Endothelial cell (in vitro differentiated cells): ENCODE results near the gene SCT. TPM values are rescaled to one million over a fixed set of nuclear protein-coding genes. Genes with fewer than 3 reads are reported as not detected.

Experiments used
- DNase-seq: peaks from one replicate; pipeline ENCODE4 v3.0.0; 2021; ENCODE audit warnings: low spot score
- H3K27ac Mint-ChIP-seq: one replicate; pipeline ENCODE4 v1.8.0; 2021; ENCODE audit warnings: mixed read lengths, inconsistent platforms; ENCODE audit not compliant: unreplicated experiment
- H3K27me3 Mint-ChIP-seq: one replicate; pipeline ENCODE4 v1.8.0; 2021; ENCODE audit warnings: mild to moderate bottlenecking, moderate library complexity, mixed read lengths, inconsistent platforms; ENCODE audit not compliant: unreplicated experiment
- H3K36me3 Mint-ChIP-seq: one replicate; pipeline ENCODE4 v1.8.0; 2021; ENCODE audit warnings: mild to moderate bottlenecking, low read depth, mixed read lengths, inconsistent platforms; ENCODE audit not compliant: unreplicated experiment
- H3K4me1 Mint-ChIP-seq: one replicate; pipeline ENCODE4 v1.8.0; 2021; ENCODE audit warnings: mild to moderate bottlenecking, mixed read lengths, inconsistent platforms; ENCODE audit not compliant: unreplicated experiment
- H3K4me3 Mint-ChIP-seq: one replicate; pipeline ENCODE4 v1.8.0; 2021; ENCODE audit warnings: mild to moderate bottlenecking, mixed read lengths, inconsistent platforms; ENCODE audit not compliant: unreplicated experiment
- H3K9me3 Mint-ChIP-seq: one replicate; pipeline ENCODE4 v1.8.0; 2021; ENCODE audit warnings: mixed read lengths, inconsistent platforms; ENCODE audit not compliant: unreplicated experiment
- total RNA-seq: library from RNA; stranded (reverse); fragmentation: NEBNext Ultra II Directional; extraction: Animal tissue kit (Norgen Biotek cat#: 25700); gene quantifications from one replicate; pipeline ENCODE4 v1.2.1, GENCODE V29; 2021; ENCODE audit not compliant: unreplicated experiment
- TF ChIP-seq, protein P1 (sequence below): fragments of 200-600 bp; sonication (generic); IDR thresholded peaks from one replicate; pipeline ENCODE4 v1.5.0; 2021; ENCODE audit warnings: antibody characterized with exemption; ENCODE audit not compliant: unreplicated experiment

Gene SCT
- total RNA-seq, 1 donor from 2014 or later = 1.8 TPM

DNA sequence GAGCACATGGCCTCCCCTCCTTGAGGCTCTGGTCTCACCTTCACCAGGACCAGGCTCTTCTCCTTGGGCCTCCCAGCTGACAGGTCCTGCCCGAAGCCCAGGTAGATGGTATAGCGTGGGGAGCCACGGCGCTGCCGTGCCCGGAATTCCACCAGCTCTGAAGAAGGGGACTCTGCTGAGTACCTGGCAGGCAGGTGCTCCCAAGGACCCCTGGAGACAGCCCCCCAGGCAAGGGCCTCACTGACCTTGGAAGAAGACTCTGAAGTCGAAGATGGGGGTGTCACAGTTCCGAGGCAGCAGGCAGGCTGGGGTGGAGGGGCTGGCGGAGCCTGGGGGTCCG, 14.1 kb downstream of the SCT start:
- H3K27me3 Mint-ChIP-seq = peaks cover 20% of the 10 kb centered on the region
- peaks cover 9% of the 10 kb centered on the region for H3K36me3 Mint-ChIP-seq
- H3K4me3 Mint-ChIP-seq = no peak overlapping the region
- no peak for DNase-seq
- H3K9me3 Mint-ChIP-seq = no peaks in the 10 kb centered on the region
- H3K4me1 Mint-ChIP-seq = peaks cover 3% of the 10 kb centered on the region
- no peak overlapping the region for H3K27ac Mint-ChIP-seq
- TF ChIP-seq, protein P1, sequence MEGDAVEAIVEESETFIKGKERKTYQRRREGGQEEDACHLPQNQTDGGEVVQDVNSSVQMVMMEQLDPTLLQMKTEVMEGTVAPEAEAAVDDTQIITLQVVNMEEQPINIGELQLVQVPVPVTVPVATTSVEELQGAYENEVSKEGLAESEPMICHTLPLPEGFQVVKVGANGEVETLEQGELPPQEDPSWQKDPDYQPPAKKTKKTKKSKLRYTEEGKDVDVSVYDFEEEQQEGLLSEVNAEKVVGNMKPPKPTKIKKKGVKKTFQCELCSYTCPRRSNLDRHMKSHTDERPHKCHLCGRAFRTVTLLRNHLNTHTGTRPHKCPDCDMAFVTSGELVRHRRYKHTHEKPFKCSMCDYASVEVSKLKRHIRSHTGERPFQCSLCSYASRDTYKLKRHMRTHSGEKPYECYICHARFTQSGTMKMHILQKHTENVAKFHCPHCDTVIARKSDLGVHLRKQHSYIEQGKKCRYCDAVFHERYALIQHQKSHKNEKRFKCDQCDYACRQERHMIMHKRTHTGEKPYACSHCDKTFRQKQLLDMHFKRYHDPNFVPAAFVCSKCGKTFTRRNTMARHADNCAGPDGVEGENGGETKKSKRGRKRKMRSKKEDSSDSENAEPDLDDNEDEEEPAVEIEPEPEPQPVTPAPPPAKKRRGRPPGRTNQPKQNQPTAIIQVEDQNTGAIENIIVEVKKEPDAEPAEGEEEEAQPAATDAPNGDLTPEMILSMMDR = no peak

DNA sequence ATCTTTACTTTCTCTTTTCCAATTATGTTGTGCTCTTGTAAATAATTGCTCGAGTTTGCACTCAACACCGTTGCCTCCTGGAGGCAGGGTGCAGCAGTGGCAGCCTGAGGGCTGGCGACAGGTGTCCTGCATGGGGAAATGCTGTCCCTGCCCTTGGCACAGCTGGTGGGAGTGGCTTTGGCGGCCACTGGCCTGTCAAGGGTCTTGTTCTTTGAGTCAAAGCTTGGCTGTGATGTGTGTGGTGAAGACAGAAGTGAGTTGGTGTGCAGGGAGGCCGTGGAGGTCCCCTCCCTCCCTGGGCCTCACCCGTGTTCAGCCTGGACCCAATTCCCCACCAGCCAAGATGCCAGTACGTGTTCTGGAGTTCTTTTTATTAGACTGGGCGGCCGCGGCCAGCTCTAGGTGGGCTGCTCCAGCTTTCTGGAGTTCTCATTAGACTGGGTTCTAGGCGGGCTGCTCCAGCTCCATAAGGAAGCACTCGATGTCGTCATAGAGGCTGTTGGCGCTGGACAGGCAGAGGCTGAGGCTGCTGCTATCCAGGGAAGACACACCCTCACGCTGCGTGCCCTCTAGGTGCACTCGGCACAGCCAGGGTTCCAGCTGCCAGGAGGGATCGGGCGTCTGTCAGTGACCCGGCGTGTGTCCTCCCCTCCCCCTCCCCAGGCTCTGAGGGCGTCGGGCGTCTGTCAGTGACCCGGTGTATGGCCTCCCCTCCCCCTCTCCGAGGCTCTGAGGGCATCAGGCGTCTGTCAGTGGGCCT, 14.6 kb downstream of the SCT start:
- no peak for DNase-seq
- TF ChIP-seq, protein P1 = no peak
- Mint-ChIP-seq H3K27ac (peak overlapping the region; percentile 25), H3K4me3 (peak overlapping the region; percentile 77), H3K36me3 (peaks cover 9% of the 10 kb centered on the region), H3K27me3 (peaks cover 20% of the 10 kb centered on the region), H3K9me3 (no peaks in the 10 kb centered on the region), H3K4me1 (peaks cover 3% of the 10 kb centered on the region)

DNA sequence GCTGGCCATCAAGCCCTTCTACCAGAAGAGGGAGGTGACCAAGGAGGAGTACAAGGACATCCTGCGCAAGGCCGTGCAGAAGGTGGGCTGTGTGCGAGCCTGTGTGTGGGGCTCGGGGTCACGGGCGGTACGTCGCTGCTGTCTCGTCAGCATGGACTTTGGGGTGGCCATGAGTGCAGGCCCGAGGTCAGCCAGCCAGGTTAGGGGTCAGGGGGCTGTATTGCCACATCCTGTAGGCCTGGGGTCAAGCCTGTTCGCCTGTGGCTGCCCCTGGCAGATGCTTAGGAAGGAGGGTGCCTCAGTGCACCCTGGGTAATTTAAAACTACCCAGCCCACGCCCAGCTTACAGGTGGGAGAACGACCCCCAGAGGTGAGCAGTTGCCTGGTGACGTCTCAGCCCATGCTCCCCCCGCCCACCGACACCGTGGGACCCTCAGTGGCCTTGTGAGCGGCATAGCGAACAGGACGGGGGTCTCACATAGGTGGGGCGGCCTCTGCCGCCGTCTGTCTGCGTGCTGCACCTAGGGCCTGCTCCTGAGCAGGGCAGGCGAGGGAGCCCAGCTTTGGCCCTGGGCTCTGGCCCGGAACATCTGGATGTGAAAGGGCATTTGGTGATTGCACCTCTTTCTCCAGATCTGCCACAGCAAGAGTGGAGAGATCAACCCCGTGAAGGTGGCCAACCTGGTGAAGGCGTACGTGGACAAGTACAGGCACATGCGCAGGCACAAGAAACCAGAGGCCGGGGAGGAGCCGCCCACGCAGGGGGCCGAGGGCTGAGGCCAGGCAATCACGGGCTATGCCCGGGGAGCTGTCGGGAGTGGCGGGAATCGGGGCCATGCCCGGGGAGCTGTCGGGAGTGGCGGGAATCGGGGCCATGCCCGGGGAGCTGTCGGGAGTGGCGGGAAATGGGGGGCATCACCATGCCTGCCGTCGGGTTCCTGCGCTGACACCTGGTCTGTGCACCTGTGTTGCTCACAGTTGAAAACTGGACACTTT, 15.7 kb downstream of the SCT start:
- TF ChIP-seq, protein P1 = no peak
- no peak overlapping the region for H3K27ac Mint-ChIP-seq
- peaks cover 20% of the 10 kb centered on the region for H3K27me3 Mint-ChIP-seq
- H3K9me3 Mint-ChIP-seq = no peaks in the 10 kb centered on the region
- peaks cover 13% of the 10 kb centered on the region for H3K36me3 Mint-ChIP-seq
- no peak overlapping the region for H3K4me3 Mint-ChIP-seq
- H3K4me1 Mint-ChIP-seq = peaks cover 3% of the 10 kb centered on the region
- DNase-seq = no peak

DNA sequence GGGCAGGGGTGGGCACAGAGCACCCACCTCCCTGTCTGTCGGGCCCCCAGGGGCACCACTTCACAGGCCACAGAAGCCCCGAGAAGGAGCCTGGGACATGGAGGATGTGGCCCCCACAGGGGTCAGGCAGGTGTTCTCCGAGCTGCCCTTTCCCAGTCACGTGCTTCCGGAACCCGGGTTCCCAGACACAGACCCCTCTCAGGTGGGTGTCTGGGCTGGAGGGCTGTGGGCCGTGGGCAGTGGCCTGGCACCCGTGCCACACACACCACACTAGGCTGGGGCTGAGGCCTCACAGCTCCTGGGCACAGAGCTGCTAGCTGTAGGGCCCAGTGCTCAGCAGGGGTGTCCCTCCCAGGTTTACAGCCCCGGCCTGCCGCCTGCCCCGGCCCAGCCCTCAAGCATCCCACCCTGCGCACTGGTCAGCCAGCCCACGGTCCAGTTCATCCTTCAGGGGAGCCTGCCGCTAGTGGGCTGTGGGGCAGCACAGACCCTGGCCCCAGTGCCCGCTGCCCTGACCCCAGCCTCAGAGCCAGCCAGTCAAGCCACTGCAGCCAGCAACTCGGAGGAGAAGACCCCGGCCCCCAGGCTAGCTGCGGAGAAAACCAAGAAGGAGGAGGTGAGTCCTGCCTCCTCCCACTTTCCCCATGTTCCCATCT, 16.7 kb downstream of the SCT start:
- DNase-seq = no peak
- H3K27me3 Mint-ChIP-seq = peaks cover 20% of the 10 kb centered on the region
- TF ChIP-seq, protein P1 = no peak
- no peak overlapping the region for H3K27ac Mint-ChIP-seq
- no peak overlapping the region for H3K4me3 Mint-ChIP-seq
- peaks cover 3% of the 10 kb centered on the region for H3K4me1 Mint-ChIP-seq
- no peaks in the 10 kb centered on the region for H3K9me3 Mint-ChIP-seq
- H3K36me3 Mint-ChIP-seq = peaks cover 13% of the 10 kb centered on the region
